Stimulated activated CD8-positive, alpha-beta memory T cell treated with anti-CD3 and anti-CD28 coated beads, Interleukin-15, amount 100 ng/mL, for 1 hour (primary cell): Measurements from ENCODE around the gene ACAP2.
"Not testable (repeated sequence)": the region's sequence is repeated elsewhere in the genome, so short reads cannot be mapped to it uniquely, and the experiment has no call there.

Source experiments
- DNase-seq: peaks from one replicate; pipeline ENCODE4 v3.0.0-alpha.2; 2020; ENCODE audit warnings: low read depth

ACAP2 gene

GRCh38 chr3:195290643-195291042, 152.2 kb downstream of the ACAP2 start:
- DNase-seq, result not testable (repeated sequence)

GRCh38 chr3:195286115-195286872, 156.5 kb downstream of the ACAP2 start:
- no peak for DNase-seq

- DNase-seq, result no peak
Observed at GRCh38 chr3:195285372-195285771, 157.4 kb downstream of the ACAP2 start.

GRCh38 chr3:195284842-195285241, 158.0 kb downstream of the ACAP2 start:
- DNase-seq, result no peak

GRCh38 chr3:195282961-195283360, 159.9 kb downstream of the ACAP2 start:
- DNase-seq, result no peak

- no peak for DNase-seq
Observed at GRCh38 chr3:195274259-195274966, 168.4 kb downstream of the ACAP2 start.

GRCh38 chr3:195271410-195272243, 171.2 kb downstream of the ACAP2 start:
- DNase-seq, result peak; percentile 74

- peak; percentile 81 for DNase-seq
Observed at GRCh38 chr3:195270817-195271409, 171.9 kb downstream of the ACAP2 start, which contains the start of gene XXYLT1. TSS of gene XXYLT1 (minus strand) at chr3:195271159. CDS start at chr3:195271058, 101 bp downstream.

- DNase-seq, result no peak
Observed at GRCh38 chr3:195270079-195270816, 172.6 kb downstream of the ACAP2 start.

- DNase-seq, result no peak
Observed at GRCh38 chr3:195269375-195270078, 173.3 kb downstream of the ACAP2 start.

- DNase-seq, result no peak
Observed at GRCh38 chr3:195268576-195269309, 174.1 kb downstream of the ACAP2 start.

- no peak for DNase-seq
Observed at GRCh38 chr3:195267096-195267495, 175.7 kb downstream of the ACAP2 start.

- no peak for DNase-seq
Observed at GRCh38 chr3:195266428-195266827, 176.4 kb downstream of the ACAP2 start.

- no peak for DNase-seq
Observed at GRCh38 chr3:195265363-195265976, 177.3 kb downstream of the ACAP2 start.

- no peak for DNase-seq
Observed at GRCh38 chr3:195263925-195264600, 178.8 kb downstream of the ACAP2 start.

- no peak for DNase-seq
Observed at GRCh38 chr3:195263193-195263924, 179.5 kb downstream of the ACAP2 start.

- DNase-seq, result no peak
Observed at GRCh38 chr3:195261925-195262324, 180.9 kb downstream of the ACAP2 start.

GRCh38 chr3:195260280-195260905, 182.4 kb downstream of the ACAP2 start:
- no peak for DNase-seq
